Activated CD8-positive, alpha-beta memory T cell treated with anti-CD3 and anti-CD28 coated beads, Interleukin-2, amount 50 U/mL, for 24 hours (primary cell): ENCODE measurements around the gene SRGAP3.

Source experiments
- DNase-seq: peaks from one replicate; pipeline ENCODE4 v3.0.0-alpha.2; 2020; ENCODE audit errors: extremely low read depth

SRGAP3 gene

GRCh38 chr3:9021271-9022009 is 228.0 kb downstream of the SRGAP3 start:
- no peak for DNase-seq

GRCh38 chr3:9020426-9020825 is 229.0 kb downstream of the SRGAP3 start:
- no peak for DNase-seq

- no peak for DNase-seq
Observed at GRCh38 chr3:9019259-9019961, 230.0 kb downstream of the SRGAP3 start.

DNA sequence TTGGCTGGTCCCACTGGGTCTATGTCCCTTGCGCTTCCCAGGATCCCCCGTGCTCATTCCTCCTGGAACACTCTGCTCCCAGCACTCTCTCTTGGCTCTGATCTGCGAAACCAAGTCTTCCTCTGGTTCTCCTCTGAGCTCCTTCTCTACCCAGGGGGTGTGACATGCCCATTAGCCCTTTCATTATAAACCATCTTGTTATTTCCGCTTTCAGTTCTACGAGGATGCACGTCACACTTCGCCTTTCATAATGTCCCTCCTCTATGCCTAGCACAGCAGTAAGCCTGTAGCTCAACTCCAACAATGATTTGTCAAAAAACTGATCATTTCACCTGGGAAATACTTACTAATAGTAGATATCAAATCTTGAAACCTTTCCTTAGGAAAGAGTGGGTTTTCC is 234.2 kb downstream of the SRGAP3 start:
- no peak for DNase-seq

- DNase-seq: no peak
Observed at GRCh38 chr3:9013782-9014563, 235.5 kb downstream of the SRGAP3 start.

DNA sequence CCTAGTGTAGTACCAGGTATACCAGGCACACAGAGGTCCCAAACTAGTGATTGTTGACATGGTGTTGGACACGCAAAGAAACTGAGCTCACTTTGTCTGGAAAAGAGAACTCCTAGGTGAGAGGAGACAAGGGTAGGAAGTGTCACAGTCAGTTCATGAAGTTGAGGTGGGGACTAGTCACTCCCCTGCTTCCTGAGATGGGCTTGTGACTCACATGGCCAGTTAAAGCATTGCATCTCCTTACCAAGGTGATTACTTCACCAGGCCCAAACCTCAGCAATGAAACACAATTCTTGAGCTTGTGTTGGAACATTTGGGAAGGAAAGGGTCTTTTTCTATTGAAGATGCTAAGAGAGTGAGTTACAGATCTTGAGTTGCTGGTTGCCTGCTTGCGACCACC is 236.9 kb downstream of the SRGAP3 start:
- no peak for DNase-seq

DNA sequence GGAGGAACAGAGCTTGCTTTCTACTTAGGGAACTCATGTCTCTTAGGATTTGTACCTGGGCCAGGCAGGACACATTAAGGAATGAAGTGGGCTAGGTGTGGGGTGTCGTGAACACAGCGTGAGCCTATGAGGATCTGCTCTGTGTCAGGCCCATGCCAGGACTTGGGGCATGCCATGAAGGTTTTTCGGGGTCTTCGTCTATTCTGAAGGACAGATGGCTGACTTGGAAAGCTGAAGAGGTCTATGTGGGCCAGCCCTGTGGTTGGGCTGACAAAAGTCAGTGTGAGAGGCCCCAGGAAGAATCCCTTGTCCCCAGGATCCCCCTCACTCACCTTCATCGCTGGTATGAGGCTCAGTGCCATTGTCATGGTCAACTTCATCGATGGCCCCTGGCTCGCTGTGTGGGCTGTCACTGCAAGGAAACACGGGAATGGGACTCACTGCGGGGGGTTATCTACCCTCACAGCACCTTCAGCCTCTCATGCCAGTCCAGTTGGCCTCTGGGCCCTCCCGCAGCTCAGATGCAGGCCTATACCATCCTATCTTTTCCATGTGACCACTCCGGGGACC is 239.4 kb downstream of the SRGAP3 start:
- no peak for DNase-seq

GRCh38 chr3:9008550-9009255 is 240.7 kb downstream of the SRGAP3 start:
- no peak for DNase-seq

DNA sequence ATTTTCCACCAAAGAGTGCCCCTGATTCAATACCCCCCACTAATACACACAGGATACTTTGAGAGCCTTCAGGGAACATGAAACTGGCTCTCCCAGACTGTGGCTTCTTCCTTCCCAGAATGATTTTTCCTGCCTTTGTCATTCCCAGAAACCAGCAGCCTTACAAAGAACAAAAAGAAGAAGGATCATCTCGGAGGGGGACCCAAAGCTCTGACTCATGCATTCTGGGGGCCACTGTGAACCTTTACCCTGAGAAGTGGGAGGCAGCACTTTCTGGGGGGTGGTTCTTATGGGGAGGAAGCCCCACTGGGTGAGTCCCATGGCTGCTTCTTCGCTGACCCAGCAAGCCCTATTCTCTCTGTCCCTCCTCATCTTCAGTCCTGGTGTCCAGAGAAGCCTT is 241.5 kb downstream of the SRGAP3 start:
- no peak for DNase-seq

GRCh38 chr3:9007213-9007612 is 242.2 kb downstream of the SRGAP3 start:
- no peak for DNase-seq

DNA sequence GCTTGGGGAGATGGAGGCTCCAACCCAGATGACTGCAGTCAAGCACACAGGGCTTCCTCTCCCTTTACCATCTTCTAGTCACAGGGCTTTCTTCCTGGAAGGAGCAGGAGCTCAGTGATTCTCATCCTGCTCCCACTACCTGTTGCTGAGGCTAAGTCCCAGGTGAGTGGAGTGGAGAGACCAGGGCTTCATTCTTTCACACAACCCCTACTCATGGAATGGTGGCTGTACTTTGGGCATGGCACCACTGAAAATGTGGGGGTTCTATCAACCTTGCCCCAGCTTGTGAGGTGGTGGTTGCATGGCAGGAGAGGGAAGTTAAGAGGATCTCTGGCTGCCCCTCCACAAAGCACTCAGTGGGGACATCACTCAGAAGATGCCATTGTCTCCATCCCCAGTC is 249.4 kb downstream of the SRGAP3 start:
- no peak for DNase-seq

DNA sequence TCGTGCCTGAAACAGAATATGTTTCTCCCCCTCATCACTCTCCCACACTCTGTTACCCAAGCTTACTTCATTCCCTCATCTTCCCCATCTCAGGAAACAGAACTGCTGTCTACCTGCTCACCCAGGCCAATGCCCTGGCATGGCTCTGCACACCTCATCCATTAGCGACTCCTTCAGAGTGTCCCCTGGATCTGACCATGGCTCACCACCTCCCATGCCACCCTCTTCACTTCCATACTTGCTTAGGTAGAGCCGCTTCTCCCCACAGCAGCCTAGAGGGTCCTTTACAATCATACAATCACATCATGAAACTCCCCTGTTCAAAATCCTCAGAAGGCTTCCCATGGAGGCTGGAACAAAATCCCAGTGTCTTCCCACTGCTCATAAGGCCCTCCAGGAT is 252.3 kb downstream of the SRGAP3 start:
- DNase-seq: no peak

GRCh38 chr3:8996681-8997121 is 252.7 kb downstream of the SRGAP3 start:
- DNase-seq: no peak

- no peak for DNase-seq
Observed at GRCh38 chr3:8996216-8996615, 253.2 kb downstream of the SRGAP3 start.

DNA sequence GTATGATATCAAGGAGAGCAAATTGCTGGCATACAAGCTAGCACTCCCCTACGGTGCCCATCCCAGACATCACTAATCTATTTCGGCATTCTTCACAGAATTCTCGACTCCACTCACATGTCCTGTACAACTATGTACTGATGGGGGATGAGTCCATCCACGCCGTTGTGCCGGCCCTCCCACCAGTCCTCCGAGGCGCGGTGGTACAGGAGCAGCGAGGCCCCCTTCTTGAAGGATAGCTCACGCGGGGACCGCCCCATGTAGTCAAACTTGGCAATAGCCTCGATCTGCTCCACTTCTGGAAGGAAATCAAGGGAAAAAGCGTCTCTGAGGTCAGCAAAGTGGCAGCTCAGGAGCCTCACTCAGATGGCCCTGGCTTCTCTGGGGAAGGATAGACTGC is 255.2 kb downstream of the SRGAP3 start:
- no peak for DNase-seq

GRCh38 chr3:8993331-8993730 is 256.1 kb downstream of the SRGAP3 start:
- no peak for DNase-seq

DNA sequence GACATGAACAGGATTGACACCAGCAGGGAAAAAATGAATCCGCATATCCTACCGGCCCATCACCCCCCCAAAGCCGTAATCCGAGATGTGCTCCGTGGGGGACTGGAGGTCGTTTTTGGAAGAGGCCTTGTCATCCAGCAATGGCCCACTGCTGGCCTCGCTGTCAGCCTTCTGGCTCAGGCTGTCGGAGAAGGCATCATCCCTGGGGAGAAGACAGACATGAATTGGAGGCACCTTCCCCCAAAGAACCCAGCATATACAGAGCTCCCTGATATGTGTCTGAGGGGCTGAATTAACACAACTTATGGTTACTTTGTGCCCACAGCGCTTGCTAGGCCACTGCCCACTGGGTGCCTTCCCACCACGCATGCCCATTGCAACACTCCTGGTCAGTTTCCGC is 256.6 kb downstream of the SRGAP3 start:
- no peak for DNase-seq

DNA sequence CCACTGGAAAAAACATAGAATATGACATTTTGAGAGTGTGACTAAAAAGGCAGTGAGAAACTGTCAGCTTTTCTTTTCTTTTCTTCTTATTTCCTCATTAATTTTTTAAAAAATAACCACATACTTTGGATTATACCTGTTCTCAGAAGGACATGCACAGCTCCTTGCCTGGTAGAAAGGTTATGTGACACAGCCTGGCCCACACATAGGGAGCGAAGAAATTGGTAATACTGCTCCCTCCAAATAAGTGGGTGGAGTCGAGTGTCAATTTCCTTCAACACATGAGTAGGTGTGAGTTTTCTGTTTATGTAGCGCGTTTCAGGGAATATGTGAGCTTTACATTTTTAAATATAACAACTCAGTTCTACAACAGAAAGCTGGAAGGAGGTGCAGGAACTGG is 257.2 kb downstream of the SRGAP3 start:
- DNase-seq: no peak

DNA sequence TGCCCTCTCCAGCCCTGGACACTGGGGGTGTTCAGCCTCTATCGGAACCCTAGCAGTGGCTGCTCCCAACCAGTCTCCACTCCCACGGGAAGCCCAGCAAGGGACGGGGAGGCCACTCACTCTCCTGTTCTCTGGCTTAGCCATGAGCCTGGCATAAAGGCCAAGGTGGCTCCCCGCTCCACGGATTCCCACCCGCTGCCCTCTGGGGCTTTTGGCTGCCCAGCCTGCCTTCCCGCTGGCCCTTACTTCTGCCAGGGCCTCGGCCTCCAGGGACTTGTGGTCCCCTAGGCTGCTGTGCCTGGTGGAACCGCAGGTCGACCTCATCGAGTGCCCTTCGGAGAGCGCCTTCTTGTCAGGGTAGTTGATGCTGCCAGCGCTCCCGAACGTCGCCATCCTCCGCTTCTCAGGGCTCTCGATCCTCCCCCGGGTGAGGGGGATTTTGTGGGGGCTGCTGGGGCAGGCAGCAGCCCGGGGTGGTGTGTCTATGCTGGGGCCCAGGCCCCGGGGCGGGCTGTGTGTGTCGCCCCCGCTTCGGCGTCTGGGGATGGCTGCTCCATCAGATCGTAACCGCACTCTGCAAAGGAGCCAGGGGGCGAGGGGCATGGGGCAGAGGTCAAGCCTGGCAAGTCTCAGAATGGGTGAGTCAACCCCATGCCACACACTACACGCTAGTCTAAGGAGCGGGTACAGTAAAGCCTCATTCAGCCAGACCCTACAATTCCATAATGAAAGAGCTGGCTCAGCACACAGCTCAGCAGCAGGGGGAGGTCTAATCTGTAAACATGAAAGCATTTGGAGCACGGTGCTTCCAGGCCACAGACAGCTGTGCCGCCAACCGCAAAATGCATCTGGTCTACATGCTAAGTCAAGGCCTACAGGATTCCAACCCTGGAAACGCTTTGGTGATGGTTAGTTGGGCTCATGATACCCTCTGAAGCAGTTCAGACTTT is 258.9 kb downstream of the SRGAP3 start:
- no peak for DNase-seq

GRCh38 chr3:8988791-8989558 is 260.5 kb downstream of the SRGAP3 start:
- no peak for DNase-seq
